Measurements from ENCODE around the gene TMEM61. TPM values are rescaled to one million over a fixed set of nuclear protein-coding genes. Genes with fewer than 3 reads are reported as not detected.

Gene TMEM61
- total and polyA plus RNA-seq, 11 donors: 0.48 to 1.2 TPM; not detected in 9

- H3K27ac ChIP-seq: no peak overlapping the region
- H3K4me3 ChIP-seq: no peak overlapping the region
- intact Hi-C loops (cut with DNase I): loop anchor here in 8 of 10 donors (1.0 to 2.0 kb wide), 2 partner anchors 46 to 47 kb away; no protein-coding TSS in a partner anchor
- peaks cover 0 to 13% (median 3%) of the 10 kb centered on the region in 12 donors for H3K4me1 ChIP-seq
- TF ChIP-seq CTCF (IDR thresholded peaks at IDR 0.05) (no peak), POLR2A (IDR thresholded peaks at IDR 0.05) (no peak)
- no peaks in the 10 kb centered on the region for H3K9me3 ChIP-seq
- DNase-seq (no peak), ATAC-seq (peak in 1 of 4 donors; percentile 22)
- no peaks in the 10 kb centered on the region for H3K36me3 ChIP-seq
- 12 to 16% (median 14%) methylated on average over 26 to 46 of the region's 46 CpGs for WGBS, 4 donors
- peaks cover 5 to 50% (median 27%) of the 10 kb centered on the region in 9 donors for H3K27me3 ChIP-seq
These were observed 16.7 kb downstream of the TMEM61 start for GRCh38 chr1:54996869-54997710.

- 67 to 77% (median 73%) methylated on average over 6 of the region's 6 CpGs for WGBS, 4 donors
- TF ChIP-seq POLR2A (IDR thresholded peaks at IDR 0.05): no peak
- TF ChIP-seq CTCF (IDR thresholded peaks at IDR 0.05): no peak
These were observed 17.2 kb downstream of the TMEM61 start for GRCh38 chr1:54997711-54997986.

GRCh38 chr1:54998100-54998499 is 17.7 kb downstream of the TMEM61 start:
- H3K27me3 ChIP-seq: peaks cover 5 to 50% (median 27%) of the 10 kb centered on the region in 9 donors
- intact Hi-C loops (cut with DNase I): loop anchor here in 1 of 10 donors (2.0 kb wide), 1 partner anchor 47 kb away; no protein-coding TSS in a partner anchor

More at GRCh38 chr1:54997711-54997986, 17.2 kb downstream of the TMEM61 start:
- no peak for DNase-seq
- intact Hi-C loops (cut with DNase I): loop anchor here in 4 of 10 donors (2.0 kb wide), 1 partner anchor 47 kb away; no protein-coding TSS in a partner anchor
- H3K4me3 ChIP-seq: no peak overlapping the region
- no peaks in the 10 kb centered on the region for H3K9me3 ChIP-seq
- H3K36me3 ChIP-seq: no peaks in the 10 kb centered on the region
- H3K4me1 ChIP-seq: peaks cover 0 to 13% (median 3%) of the 10 kb centered on the region in 12 donors
- H3K27ac ChIP-seq: no peak overlapping the region
- H3K27me3 ChIP-seq: peaks cover 5 to 50% (median 27%) of the 10 kb centered on the region in 9 donors
- ATAC-seq: no peak

More at GRCh38 chr1:54998100-54998499, 17.7 kb downstream of the TMEM61 start:
- ATAC-seq (no peak), DNase-seq (no peak)
- TF ChIP-seq POLR2A (IDR thresholded peaks at IDR 0.05): no peak
- no peak for TF ChIP-seq CTCF (IDR thresholded peaks at IDR 0.05)
- Histone ChIP-seq H3K36me3 (no peaks in the 10 kb centered on the region), H3K4me3 (no peak overlapping the region), H3K9me3 (no peaks in the 10 kb centered on the region), H3K27ac (no peak overlapping the region), H3K4me1 (peaks cover 0 to 13% (median 3%) of the 10 kb centered on the region in 12 donors)
- WGBS, 4 donors: 87 to 90% (median 89%) methylated on average over 4 to 6 of the region's 6 CpGs
